Stimulated activated CD8-positive, alpha-beta memory T cell treated with anti-CD3 and anti-CD28 coated beads, Interleukin-4, amount 100 ng/mL, for 48 hours (primary cell): ENCODE results near the gene CEBPG.

Source experiments
- DNase-seq: peaks from one replicate; pipeline ENCODE4 v3.0.0-alpha.2; 2020

CEBPG gene

DNA sequence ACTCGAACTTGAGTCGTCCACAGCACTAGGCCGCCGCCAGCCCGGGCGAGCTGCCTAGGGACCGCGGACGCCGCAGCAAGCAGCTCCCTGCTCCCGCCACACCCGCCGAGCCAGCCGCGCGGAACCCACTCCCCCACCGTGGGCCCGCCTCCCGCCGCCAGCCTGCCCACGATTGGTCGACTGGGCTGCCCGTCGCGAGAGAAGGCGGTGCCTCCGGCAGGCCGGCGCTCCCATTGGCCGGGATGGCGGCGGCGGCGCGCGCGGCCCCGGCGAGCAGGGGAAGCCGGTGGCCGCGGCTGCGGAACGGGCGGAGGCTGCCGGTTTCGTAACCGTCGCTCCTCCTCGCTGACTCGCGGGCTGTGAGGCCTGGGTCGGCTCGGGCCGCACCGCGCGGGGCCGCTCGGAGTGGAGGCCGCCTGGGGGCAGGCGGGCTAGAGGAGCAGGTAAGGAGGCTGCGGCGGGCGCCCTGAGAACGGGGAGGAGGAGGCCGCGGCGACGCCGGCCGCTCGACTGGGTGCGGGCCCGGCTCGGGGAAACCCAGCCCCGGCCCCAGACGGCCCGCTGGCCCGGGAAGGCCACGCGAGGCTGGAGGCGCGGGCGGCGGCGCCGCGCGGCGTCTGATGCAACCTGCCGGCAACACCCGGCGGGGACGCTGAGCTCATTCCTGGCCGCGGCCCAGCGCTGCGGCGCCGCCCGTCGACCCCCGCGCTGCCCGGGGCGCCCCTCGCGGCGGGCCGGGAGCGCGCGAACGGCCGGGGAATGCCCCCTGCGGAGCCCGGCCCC, at the start of gene CEBPG:
Gene CEBPG (plus strand): TSS at position 257 of the 783 bp plus-strand sequence. CDS start 5,531 bp downstream, outside the sequence.
- peak; percentile 96 for DNase-seq

- DNase-seq, result no peak
These were observed 48.9 kb upstream of the CEBPG start for GRCh38 chr19:33324628-33325027.

- DNase-seq, result no peak
These were observed 47.6 kb upstream of the CEBPG start for GRCh38 chr19:33325920-33326319.

DNA sequence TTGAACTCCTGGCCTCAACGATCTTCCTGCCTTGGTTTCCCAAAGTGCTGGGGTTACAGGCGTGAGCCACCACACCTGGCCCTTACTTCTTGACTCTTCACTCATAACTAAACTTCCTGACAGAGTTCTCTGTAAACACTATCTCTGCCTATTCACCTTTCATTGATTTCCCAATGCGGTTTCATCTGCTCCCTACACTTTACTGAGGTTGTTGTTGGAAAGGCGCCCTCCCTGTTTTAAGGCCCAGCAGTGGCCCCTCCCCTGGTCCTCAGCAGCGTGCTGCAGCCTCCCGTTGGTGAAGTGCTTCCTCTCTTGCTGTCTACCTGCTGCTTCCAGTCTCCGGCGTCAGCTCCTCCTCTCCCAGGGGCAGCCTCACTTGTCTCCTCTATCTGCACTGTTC, 44.4 kb upstream of the CEBPG start:
- no peak for DNase-seq

GRCh38 chr19:33329736-33330135, 43.8 kb upstream of the CEBPG start:
- DNase-seq, result no peak

DNA sequence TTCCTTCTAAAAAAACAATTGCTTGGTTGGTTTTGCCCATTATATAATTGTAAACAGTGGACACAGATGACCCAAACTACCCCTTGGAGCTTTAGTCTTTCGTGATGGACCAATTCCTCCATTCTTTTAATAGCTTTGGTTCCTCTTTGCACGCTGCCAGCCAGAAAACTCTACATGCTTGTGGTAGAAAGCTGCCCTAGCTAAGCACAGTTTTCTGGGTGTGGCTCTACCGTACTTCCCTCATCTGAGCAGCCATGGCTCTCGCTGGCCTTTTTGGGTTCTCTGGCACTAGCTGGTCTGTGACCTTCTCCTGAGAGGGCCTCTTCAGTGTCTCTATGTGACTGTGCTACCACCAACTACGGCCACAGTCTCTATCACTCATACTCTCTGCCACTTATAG, 41.3 kb upstream of the CEBPG start:
- no peak for DNase-seq

DNA sequence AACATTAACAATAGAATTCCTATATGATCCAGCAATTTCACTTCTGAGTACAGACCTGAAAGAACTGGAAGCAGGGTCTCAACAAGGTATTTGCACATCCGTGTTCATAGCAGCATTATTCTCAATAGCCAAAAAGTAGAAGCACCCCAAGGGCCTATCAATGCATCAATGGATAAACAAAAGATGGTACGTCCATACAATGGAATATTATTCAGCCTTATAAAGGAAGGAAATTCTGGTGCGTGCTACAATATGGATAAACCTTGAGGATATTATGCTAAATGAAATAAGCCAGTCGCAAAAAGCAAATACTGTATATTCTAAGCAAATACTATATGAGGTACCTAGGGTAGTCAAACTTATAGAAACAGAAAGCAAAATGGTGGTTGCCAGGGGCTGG, 40.4 kb upstream of the CEBPG start:
- no peak for DNase-seq

- no peak for DNase-seq
These were observed 39.9 kb upstream of the CEBPG start for GRCh38 chr19:33333642-33334041.

DNA sequence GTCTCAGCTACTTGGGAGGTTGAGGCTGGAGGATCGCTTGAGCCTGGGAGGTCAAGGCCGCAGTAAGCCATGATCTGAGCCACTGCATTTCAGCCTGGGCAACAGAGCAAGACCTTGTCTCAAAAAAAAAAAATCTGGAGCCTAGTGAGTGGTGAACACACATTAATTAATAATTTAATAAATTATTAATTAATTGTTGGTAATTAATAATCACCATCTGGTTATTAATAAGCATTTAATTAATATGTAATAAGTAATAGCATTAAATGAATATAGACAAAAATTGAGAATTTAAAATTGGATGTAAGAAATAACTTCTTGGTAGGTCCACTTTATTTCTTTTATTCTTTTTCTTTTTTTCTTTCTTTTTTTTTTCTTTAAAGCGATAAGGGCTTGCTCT, 39.2 kb upstream of the CEBPG start:
- no peak for DNase-seq

- no peak for DNase-seq
These were observed 38.1 kb upstream of the CEBPG start for GRCh38 chr19:33335446-33335845.

GRCh38 chr19:33339016-33339984, 34.2 kb upstream of the CEBPG start:
- DNase-seq, result no peak

DNA sequence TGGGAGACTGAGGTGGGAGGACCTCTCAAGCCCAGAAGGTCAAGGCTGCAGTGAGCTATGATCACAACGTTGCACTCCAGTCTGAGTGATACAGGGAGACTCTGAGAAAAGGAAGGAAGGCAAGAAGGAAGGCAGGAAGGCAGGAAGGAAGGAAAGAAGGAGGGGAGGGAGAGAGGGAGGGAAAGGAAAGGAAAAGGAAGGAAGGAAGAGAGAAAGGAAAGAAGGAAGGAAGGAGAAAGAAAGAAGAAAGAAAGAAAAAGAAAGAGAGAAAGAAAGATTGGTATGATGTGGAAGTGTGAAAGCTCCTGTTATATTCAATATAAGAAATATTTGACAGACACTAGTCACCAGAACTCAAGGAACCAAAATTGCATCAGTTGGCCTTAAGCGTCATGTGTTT, 32.5 kb upstream of the CEBPG start:
- DNase-seq, result no peak

DNA sequence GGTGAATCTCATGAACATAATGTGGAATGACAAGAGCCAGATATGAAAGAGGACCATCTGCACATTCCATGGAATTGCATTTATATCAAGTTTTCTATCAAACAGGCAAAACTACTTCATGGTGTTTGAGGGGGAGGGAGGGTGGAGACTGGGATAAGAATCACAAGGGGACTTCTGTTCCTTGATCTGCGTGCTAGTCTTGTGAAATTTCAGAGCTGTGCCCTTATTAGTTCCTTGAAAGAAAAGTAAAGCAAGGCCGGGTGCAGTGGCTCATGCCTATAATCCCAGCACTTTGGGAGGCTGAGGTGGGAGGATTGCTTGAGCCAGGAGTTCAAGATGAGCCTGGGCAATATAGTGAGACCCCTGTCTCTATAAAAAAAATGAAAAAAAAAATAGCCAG, 30.2 kb upstream of the CEBPG start:
- no peak for DNase-seq

DNA sequence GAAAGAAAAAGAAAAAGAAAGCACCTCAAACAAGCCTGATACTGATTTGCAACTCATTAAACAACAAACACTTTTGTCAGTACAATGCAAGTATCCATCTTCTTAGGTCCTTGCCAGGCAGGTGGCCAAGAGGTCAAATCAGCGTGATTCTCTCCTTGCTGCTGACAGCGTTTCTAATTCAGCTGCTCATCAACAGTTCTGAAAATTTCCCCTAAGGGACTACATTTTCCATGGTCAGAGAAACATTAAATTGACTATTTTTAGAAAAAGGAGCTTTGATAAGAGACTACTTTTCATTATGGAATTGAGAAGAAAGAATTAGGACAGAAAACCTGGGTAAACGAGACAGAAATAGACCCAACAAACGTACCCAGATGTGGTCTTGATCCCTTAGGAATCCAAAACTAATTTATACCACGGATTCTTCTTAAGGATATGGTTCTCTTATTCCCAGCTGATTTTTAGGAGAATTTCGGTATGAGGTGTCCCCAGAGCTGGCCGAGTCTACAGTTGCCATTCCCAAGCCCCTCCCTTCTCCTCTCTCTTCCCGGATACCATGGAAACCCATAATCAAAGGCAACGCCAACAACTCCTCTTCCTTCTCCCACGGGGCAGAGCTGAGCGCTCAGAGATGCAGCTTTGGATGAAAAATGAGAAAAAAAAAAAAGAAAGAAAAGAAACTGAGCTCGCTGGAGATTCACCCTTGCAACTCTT, 29.5 kb upstream of the CEBPG start:
- DNase-seq, result no peak

- no peak for DNase-seq
These were observed 29.0 kb upstream of the CEBPG start for GRCh38 chr19:33344573-33344925.

DNA sequence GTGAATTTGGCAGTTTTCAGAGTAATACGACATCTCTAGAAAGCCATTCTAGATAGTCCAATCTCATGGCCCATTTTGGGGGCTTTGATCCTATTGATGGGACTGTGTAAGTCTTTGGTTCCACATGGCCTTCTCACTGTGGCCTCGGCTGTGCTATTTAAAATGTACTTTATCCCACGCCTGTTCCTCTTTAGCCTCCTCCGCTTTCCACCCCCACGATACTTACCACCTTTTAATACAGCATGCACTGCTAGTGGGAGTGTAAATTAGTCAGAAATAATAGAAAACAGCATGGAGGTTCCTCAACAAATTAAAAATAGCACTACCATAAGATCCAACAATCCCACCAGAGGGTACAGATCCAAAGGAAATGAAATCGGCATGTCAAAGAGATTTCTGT, 28.3 kb upstream of the CEBPG start:
- no peak for DNase-seq

DNA sequence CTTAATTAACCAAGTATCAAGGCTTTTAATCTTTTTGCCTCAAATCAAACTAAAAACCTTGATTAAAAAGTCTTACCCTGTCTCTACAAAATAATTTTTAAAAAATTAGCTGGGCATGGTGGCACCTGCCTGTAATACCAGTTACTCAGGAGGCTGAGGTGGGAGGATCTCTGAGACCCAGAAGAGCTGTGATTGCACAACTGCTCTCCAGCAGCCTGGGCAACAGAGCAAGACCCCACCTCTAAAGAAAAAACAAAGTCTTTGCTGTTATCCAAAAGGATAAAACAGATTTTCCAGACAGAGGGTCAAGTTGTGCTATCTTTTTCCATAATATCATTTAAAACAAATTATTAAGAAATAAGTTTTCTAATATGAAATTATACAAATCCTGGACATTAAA, 26.8 kb upstream of the CEBPG start:
- DNase-seq, result no peak

DNA sequence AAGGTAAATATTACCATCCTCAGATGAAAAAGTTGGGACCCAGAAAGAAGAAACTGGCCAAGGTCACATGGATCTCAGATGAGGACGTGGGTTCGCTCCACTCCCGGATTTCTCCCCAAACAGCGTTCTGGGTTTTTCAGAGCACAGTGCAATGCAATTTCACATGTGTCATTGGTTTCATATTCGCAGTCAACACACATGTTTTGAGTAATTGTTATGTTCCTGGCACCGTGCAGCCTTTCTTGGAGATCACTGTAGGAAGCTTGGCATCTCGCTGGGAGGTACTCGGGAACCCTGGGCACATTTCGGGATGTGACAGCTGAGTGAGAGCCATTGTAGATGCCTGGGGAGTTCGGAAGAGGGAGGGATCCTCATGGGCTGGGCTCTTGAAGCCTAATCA, 26.2 kb upstream of the CEBPG start:
- DNase-seq, result no peak

- no peak for DNase-seq
These were observed 25.1 kb upstream of the CEBPG start for GRCh38 chr19:33348301-33349010.

- DNase-seq, result no peak
These were observed 23.9 kb upstream of the CEBPG start for GRCh38 chr19:33349319-33350289.

DNA sequence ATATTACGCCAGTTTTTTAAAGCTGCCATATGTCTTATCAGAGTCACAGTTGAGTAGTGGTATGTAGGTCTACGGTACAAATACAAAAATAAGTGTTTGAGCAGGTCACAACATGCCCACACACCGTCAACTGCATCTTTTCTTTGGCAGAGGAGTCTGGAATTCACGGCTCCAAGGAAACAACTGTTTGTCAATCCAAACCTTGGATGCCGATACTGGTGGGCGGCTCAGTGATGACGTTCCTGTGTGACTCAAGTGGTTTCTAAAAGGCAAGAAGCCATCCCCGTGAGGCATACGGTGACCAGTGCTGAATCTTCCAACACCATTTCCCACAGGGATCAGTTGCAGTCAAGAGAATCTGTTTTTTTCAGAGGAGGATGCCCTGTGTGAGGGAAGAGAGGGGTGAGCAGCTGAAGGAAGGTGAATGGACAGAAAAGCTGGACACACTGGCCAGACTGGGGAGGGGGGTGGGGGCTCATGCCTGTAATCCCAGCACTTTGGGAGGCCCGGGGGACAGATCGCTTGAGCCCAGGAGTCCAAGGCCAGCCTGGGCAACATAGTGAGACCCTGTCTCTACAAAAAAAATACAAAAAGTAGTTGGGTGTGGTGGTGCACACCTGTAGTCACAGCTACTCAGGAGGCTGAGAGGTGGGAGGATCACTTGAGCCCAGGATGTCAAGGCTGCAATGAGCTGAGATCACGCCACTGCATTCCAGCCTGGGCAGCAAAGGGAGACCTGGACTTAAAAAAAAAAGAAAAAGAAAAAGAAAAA, 22.8 kb upstream of the CEBPG start:
- DNase-seq, result no peak
